K562 (cell line): ENCODE results near the gene PTPN18. TPM values are rescaled to one million over a fixed set of nuclear protein-coding genes. Genes with fewer than 3 reads are reported as not detected.

Experiments used
- ATAC-seq: fragments of 200-7000 bp; cut with Tn5 transposase; 3 replicates; pipeline ENCODE4 v1.9.1; 2020; ENCODE audit warnings: moderate library complexity
- BruUV-seq: library from RNA; stranded (reverse); fragments of 400-500 nt; replicated peaks from 2 replicates; lab custom pipeline; 2021; lab: Mats Ljungman, UMichigan
- CTCF ChIA-PET: fragments of 300-600 bp; formaldehyde crosslinking; extraction: SDS; loops from one replicate; lab custom pipeline; 2021; ENCODE audit warnings: low intra/inter-chr PET ratio; lab: Yijun Ruan, JAX
- POLR2A ChIA-PET: fragments of 300-600, 350-650 bp; sonication (Branson Sonifier 250); formaldehyde crosslinking; extraction: SDS; loops from one replicate; lab custom pipeline; 2021; ENCODE audit warnings: antibody characterized with exemption, inconsistent platforms; lab: Yijun Ruan, JAX
- DNase-seq, 4 experiments: peaks; one replicate each; pipeline versions ENCODE4 v3.0.0 to v3.0.0-alpha.2; 2011 to 2018; ENCODE audit warnings: low spot score in 3 of 4, mixed read lengths in 3 of 4; ENCODE audit errors: extremely low read depth in 1 of 4
- FAIRE-seq: peaks from 2 replicates; lab custom pipeline; 2011; peaks lifted over from hg19 to GRCh38; lab: Jason Lieb, UNC
- H2AFZ ChIP-seq: 2 replicates; pipeline ENCODE4 v1.6.0; 2011; ENCODE audit warnings: low read depth, low read length, control low read depth, inconsistent platforms
- H3K27ac ChIP-seq: fragments of 200-600 bp; 3 replicates; pipeline ENCODE4 v1.8.0; 2011; ENCODE audit warnings: low read depth, mild to moderate bottlenecking, control low read depth, inconsistent platforms, low read length, moderate library complexity, mixed read lengths; ENCODE audit errors: extremely low read depth
- H3K27me3 ChIP-seq, 2 experiments: fragments of 300-600 bp in 1 of 2; 2 replicates in 1 of 2; 3 replicates in 1 of 2; pipeline versions ENCODE4 v1.6.0 to v1.8.0; 2011; ENCODE audit warnings: inconsistent platforms in 2 of 2, low read length in 2 of 2, mild to moderate bottlenecking in 1 of 2, mixed read lengths in 1 of 2, moderate library complexity in 1 of 2; ENCODE audit not compliant: control insufficient read depth in 2 of 2, insufficient read depth in 2 of 2
- H3K36me3 ChIP-seq: fragments of 300-600 bp; 3 replicates; pipeline ENCODE4 v1.8.0; 2011; ENCODE audit warnings: mild to moderate bottlenecking, low read length, inconsistent platforms; ENCODE audit not compliant: control insufficient read depth, insufficient read depth
- H3K4me1 ChIP-seq, 2 experiments: fragments of 200-600 bp in 1 of 2; replicated peaks in 1 of 2; 2 replicates in 1 of 2; 3 replicates in 1 of 2; pipeline versions ENCODE4 v1.5.1 to v1.8.0; 2011; ENCODE audit warnings: inconsistent platforms in 2 of 2, low read length in 2 of 2, mild to moderate bottlenecking in 1 of 2, mixed read lengths in 1 of 2, moderate library complexity in 1 of 2; ENCODE audit not compliant: control insufficient read depth in 2 of 2, insufficient read depth in 2 of 2
- H3K4me2 ChIP-seq: 2 replicates; pipeline ENCODE4 v1.6.1; 2011; ENCODE audit warnings: low read length, control low read depth, inconsistent platforms, mixed read lengths; ENCODE audit not compliant: insufficient read depth
- H3K4me3 ChIP-seq: fragments of 200-600 bp; sonication (generic), shearing (Covaris generic); 2 replicates; pipeline ENCODE4 v1.5.1; 2016; ENCODE audit warnings: control low read depth, inconsistent platforms
- H3K79me2 ChIP-seq: fragments of 200-600 bp; 3 replicates; pipeline ENCODE4 v1.8.0; 2011; ENCODE audit warnings: low read length, inconsistent platforms; ENCODE audit not compliant: control insufficient read depth, insufficient read depth
- H3K9ac ChIP-seq, 2 experiments: 2 replicates each; pipeline versions ENCODE4 v1.6.0 to v1.6.1; 2011; ENCODE audit warnings: low read depth in 2 of 2, low read length in 2 of 2, control low read depth in 1 of 2, inconsistent platforms in 1 of 2, mild to moderate bottlenecking in 1 of 2, mixed read lengths in 1 of 2; ENCODE audit not compliant: insufficient read depth in 1 of 2
- H3K9me1 ChIP-seq: one replicate; pipeline ENCODE4 v1.6.0; 2011; ENCODE audit warnings: inconsistent platforms, mild to moderate bottlenecking, low read length, moderate library complexity; ENCODE audit not compliant: control insufficient read depth, insufficient read depth
- H3K9me3 ChIP-seq: replicated peaks from 2 replicates; pipeline ENCODE4 v1.5.1; 2011; ENCODE audit warnings: low read depth, low read length, inconsistent platforms; ENCODE audit not compliant: control insufficient read depth, insufficient read depth
- H4K20me1 ChIP-seq: replicated peaks from 2 replicates; pipeline ENCODE4 v1.6.1; 2011; ENCODE audit warnings: low read length, inconsistent platforms, mixed read lengths; ENCODE audit not compliant: control insufficient read depth, insufficient read depth
- ARID3B ChIP-seq: fragments of 250-450 bp; sonication (Bioruptor Pico); IDR thresholded peaks from 2 replicates; pipeline ENCODE4 v1.4.0; 2020; ENCODE audit warnings: borderline replicate concordance
- NR3C1 ChIP-seq: sonication (generic); formaldehyde crosslinking; IDR thresholded peaks from 2 replicates; pipeline ENCODE4 v1.8.1; 2022; ENCODE audit warnings: missing genetic modification reagents
- PYGO2 ChIP-seq: fragments of 450-650 bp; IDR thresholded peaks from 2 replicates; pipeline ENCODE4 v1.6.1; 2016; ENCODE audit warnings: mild to moderate bottlenecking, missing genetic modification characterization, moderate library complexity, missing compliant biosample characterization
- RFX5 ChIP-seq: IDR thresholded peaks from 2 replicates; pipeline ENCODE4 v1.6.1; 2011; ENCODE audit warnings: low read depth, mild to moderate bottlenecking, improper control_type of control experiment, low read length
- SMARCC2 ChIP-seq: fragments of 450-650 bp; IDR thresholded peaks from 2 replicates; pipeline ENCODE4 v1.6.1; 2017; ENCODE audit warnings: antibody characterized with exemption, moderate library complexity, mild to moderate bottlenecking, low read depth
- ZBTB49 ChIP-seq: sonication (generic); formaldehyde crosslinking; IDR thresholded peaks from 2 replicates; pipeline ENCODE4 v1.8.0; 2022; ENCODE audit warnings: missing genetic modification reagents, mild to moderate bottlenecking, borderline replicate concordance
- ZNF780A ChIP-seq: fragments of 250-450 bp; sonication (Bioruptor Pico); IDR thresholded peaks from 2 replicates; pipeline ENCODE4 v1.5.0; 2021; ENCODE audit warnings: mild to moderate bottlenecking
- WGBS: fragments of 100-300 bp; shearing (Covaris generic); methylation state at CpG from one replicate; pipeline ENCODE4 v1.1.6; 2016; ENCODE audit warnings: low coverage, mixed read lengths; ENCODE audit not compliant: insufficient coverage; ENCODE audit errors: missing lambda C conversion rate; 5-methylcytosine and 5-hydroxymethylcytosine counted together
- in situ Hi-C: fragments of 300-500 bp; cut with MboI; formaldehyde crosslinking; loops from 4 replicates; pipeline ENCODE4 v1.15.0; 2018; ENCODE audit warnings: inconsistent platforms, mixed read lengths
- intact Hi-C: fragments of 100-400 bp; cut with micrococcal nuclease; formaldehyde crosslinking; loops from 2 replicates; pipeline ENCODE4 v1.14.2; 2022
- polyA plus RNA-seq, 8 experiments: library from polyadenylated mRNA; depleted of rRNA in 4 of 8; stranded (reverse) in 5 of 8; unstranded in 3 of 8; fragments of >200 nt; fragmentation: Nextera tagmentation in 2 of 8; fragmentation: Illumina TruSeq in 1 of 8; extraction: Ambion mirVana in 2 of 8; extraction: Trizol in 1 of 8; gene quantifications; 2 replicates each; pipeline versions ENCODE4 v1.2.1 to v1.2.3, GENCODE V29; 2011 to 2014; ENCODE audit warnings: inconsistent platforms in 1 of 8, missing spikeins in 1 of 8
- total RNA-seq, 7 experiments: library from RNA; depleted of rRNA in 6 of 7; stranded (reverse); fragments of >200 nt in 6 of 7; fragmentation: Illumina TruSeq in 2 of 7; extraction: Trizol in 2 of 7; gene quantifications; 2 replicates each; pipeline versions ENCODE4 v1.2.1 to v1.2.3, GENCODE V29; 2011 to 2021; ENCODE audit warnings: low replicate concordance in 1 of 7

Gene PTPN18
- total and polyA plus RNA-seq, 9 of the 15 experiments (the other 6 are each of a cell fraction or from before 2014, with no cell fraction given) = 11.6 to 90.7 (median 49.6) TPM

GRCh38 chr2:130327703-130328527 lies 27.9 kb upstream of the PTPN18 start (continued):
- no peak for TF ChIP-seq ARID3B (CRISPR knock-in tag)
- no peak for TF ChIP-seq NR3C1 (CRISPR knock-in tag)
- no peak for TF ChIP-seq ZNF780A (CRISPR knock-in tag)
- TF ChIP-seq PYGO2 = no peak

GRCh38 chr2:130328710-130329109 lies 27.1 kb upstream of the PTPN18 start:
- peaks cover 4 to 14% of the 10 kb centered on the region in 2 experiments; a peak in 4 of 5 replicates for H3K27me3 ChIP-seq
- BruUV-seq = no TSS peak
- no peaks in the 10 kb centered on the region for H3K36me3 ChIP-seq
- H4K20me1 ChIP-seq = no peaks in the 10 kb centered on the region
- H3K27ac ChIP-seq = no peak overlapping the region
- intact Hi-C loops (no loop called here), in situ Hi-C loops (loop anchor here (5.0 to 25.0 kb wide), 3 partner anchors 36 to 1184 kb away; no protein-coding TSS in a partner anchor)
- H3K9ac ChIP-seq = no peak overlapping the region
- TF ChIP-seq SMARCC2 (no peak), ZBTB49 (CRISPR knock-in tag) (no peak), RFX5 (no peak)
- H2AFZ ChIP-seq = peak overlapping the region; percentile 54
- ChIA-PET CTCF (no interaction called here), POLR2A (no interaction called here)
- FAIRE-seq = no peak
- no peaks in the 10 kb centered on the region for H3K9me3 ChIP-seq
- H3K4me3 ChIP-seq = no peak overlapping the region
- ATAC-seq = no peak
- WGBS = 11% methylated on average over 2 of the region's 2 CpGs
- H3K79me2 ChIP-seq = no peaks in the 10 kb centered on the region
- no peak for DNase-seq
- H3K4me2 ChIP-seq = no peak overlapping the region
- H3K9me1 ChIP-seq = no peaks in the 10 kb centered on the region
- H3K4me1 ChIP-seq = peaks cover 4 to 16% of the 10 kb centered on the region in 2 experiments; a peak in 4 of 5 replicates
